ENCODE data around the gene PTPRG.
A peak's percentile ranks its signal among the peaks of the same experiment; 100 is the strongest.

The PTPRG gene

DNA sequence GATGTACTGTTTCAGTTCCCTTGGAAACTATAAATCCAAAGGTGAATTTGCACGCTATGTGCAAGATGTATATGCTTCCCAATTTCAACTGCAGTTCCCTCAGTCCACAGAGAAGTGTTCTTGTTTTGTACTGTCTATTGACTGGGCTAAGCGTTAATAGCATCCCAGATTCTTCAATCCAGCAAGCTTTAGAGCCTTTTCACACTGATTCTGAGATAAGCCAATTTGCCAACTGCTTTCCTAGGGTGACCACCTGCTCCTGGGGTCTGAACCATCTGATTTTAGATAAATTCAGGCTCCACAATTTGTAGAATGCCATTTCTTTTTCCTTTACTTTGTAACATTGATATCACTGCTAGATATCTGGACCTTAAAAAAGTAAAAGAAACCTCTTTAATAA lies 340.1 kb downstream of the PTPRG start:
- FAIRE-seq (no peak), DNase-seq (ENCODE audit: extremely low spot score, insufficient read length, low read depth) (no peak)

GRCh38 chr3:61901986-61902385 lies 340.6 kb downstream of the PTPRG start:
- DNase-seq (ENCODE audit: extremely low spot score, insufficient read length, low read depth): no peak
- no peak for FAIRE-seq

DNA sequence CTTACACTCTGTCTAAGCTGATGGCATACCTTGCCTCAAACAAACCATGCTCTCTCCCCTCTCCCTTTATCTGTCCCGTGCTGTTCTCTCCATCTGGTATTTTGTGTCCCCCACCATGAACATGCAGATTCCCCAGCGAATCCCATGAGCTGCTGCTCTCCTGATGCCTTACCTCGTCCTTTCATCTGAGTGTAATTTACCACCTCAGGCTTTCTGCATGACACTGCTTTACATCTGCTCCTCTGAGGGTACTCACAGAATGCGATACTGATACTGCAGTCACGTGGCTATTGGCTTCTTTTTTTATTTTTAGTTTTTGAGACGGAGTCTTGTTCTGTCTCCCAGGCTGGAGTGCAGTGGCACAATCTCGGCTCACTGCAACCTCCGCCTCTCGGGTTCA lies 341.7 kb downstream of the PTPRG start:
- no peak for FAIRE-seq
- DNase-seq (ENCODE audit: extremely low spot score, insufficient read length, low read depth): no peak

DNA sequence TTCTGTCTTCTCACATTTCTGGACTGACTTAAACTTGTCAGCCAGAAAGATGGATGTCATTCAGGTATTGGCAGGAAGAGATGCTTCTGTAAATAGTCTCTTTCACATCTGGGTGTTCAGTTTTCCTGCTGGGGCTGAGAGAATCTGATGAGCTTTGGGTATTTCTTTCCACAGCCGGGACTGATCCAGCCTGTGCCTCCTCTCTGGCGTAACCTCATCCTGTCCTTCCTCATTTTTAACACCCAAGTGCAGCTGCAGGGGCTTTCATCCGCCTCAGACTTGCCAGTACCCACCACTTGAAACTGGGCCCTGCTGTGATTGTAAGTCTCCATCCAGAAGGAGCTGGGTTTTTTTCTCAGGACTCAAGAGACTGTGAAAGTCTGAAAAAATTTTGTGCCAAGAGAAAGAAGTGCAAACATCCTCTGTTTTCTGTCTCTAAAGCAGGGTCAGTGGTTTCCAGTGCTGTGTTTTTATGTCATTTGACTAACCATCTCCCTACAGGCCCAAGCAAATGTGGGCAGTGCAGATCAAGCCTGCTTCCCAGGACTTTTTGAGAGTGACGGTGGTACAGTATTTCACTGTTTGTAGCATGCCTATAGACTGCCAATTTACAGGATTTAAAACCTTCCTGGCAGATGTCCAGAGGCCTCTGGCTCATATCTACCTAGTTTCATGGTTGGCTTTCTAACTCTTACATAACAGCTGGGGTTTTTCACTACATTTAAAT lies 342.7 kb downstream of the PTPRG start:
- FAIRE-seq: peak; percentile 63
- no peak for DNase-seq (ENCODE audit: extremely low spot score, insufficient read length, low read depth)

DNA sequence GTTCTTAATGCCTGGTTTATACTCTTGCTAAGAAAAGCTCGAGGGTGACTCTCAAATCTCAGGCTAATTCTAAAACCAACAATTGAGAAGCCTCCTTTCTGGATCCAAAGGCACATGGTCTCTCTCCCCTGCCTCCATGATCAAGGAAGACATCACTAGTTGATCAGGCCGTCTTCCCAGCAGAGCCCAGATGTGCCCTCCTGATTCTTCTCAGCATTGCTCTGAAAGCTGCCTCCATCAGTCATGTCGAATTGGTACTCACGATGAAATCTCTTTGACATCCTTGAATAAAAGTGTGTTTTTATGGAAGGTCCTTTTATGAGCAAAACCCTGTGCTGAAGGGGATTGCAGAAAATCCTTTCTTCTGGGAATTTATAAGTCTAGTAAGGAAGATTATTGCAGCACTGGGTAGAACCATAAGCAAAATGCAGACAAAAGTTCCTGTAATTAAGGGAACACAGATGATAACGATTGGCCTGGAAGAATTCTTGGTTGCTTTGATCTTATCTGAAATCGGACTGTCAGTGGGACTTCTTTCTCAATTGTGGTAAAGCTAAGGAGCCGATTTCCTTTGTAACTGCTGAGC lies 345.9 kb downstream of the PTPRG start:
- DNase-seq (ENCODE audit: extremely low spot score, insufficient read length, low read depth): no peak

GRCh38 chr3:61908382-61908781 lies 347.0 kb downstream of the PTPRG start:
- no peak for FAIRE-seq
- DNase-seq (ENCODE audit: extremely low spot score, insufficient read length, low read depth): no peak

More for the DNA sequence above, 345.9 kb downstream of the PTPRG start:
- no peak for FAIRE-seq

DNA sequence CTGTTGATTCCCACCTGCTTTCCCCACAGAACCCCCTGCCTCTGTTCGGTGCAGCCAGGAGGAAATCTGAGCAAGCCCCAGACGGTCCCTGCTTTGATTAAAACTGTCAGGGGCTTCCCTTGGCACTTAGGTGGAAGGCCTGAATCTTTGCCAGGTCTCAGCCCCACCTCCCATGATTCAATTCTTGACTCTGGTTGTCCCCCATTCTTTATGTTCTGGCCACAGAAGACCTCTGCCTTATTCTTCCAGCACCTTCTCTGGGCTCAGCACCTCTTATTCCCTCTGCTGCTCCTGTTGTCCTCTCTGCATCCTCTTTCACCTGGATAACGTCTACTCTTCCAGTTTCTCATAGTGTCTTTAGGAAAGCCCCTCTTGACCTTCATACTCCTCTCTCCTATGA lies 349.4 kb downstream of the PTPRG start:
- FAIRE-seq: no peak
- no peak for DNase-seq (ENCODE audit: extremely low spot score, insufficient read length, low read depth)

DNA sequence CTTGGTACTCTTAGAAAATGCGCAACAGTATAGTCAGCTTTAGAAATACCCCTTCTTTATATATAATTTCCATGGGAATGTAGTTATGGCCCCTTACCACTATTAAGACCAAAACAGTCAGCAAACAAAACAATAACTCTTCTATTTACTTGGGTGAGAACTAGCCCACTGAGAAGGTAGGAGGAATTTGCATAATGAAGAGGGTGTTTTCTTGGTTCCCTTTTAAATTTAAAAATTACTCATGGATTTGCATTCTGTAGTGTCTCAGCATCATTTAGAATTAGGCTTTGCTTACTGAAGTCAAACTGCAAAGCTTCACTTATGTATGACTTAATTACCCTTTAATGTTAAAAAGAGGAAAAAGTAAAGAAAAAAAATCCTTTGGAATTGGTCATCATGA lies 350.8 kb downstream of the PTPRG start:
- FAIRE-seq (no peak), DNase-seq (ENCODE audit: extremely low spot score, insufficient read length, low read depth) (no peak)

DNA sequence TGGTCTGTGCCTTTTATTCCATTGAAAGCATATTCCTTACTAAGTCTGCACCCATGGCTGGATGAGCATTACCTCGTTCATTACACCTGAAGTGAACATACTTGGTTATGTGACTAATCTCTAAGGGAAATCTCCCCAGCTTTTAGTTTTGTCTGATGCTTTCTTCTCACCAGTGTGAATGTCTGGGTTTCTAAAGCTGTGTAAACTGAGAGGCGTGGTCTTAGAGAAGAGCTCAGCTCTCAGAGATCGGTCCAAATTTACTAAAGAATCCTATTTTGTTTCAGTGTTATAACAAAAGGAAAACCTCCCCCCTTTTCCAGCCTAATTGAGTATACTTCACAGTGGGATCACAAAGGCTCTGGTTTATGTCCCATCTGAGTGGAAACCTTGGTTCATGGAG lies 352.3 kb downstream of the PTPRG start:
- FAIRE-seq (no peak), DNase-seq (ENCODE audit: extremely low spot score, insufficient read length, low read depth) (no peak)

DNA sequence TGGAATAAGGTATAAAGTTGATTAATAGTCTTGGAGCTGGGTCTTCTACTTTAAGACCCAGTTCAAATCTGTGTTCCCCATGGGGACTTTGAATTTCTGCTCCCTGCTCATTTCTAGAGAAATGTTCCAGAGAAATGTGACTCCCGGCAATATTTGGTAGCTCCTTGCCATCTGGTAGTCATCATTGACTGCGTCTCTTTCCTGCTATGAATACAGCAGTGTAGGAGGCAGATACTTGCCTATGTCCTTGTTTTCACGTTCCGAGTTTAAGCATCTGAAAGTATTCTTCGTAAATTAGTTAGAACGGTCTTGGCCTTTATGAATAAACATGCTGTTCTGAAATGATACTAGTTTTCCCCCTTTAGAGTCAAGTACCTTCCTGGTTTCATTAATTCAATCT lies 352.9 kb downstream of the PTPRG start:
- FAIRE-seq (no peak), DNase-seq (ENCODE audit: extremely low spot score, insufficient read length, low read depth) (no peak)

GRCh38 chr3:61915296-61915695 lies 353.9 kb downstream of the PTPRG start:
- no peak for DNase-seq (ENCODE audit: extremely low spot score, insufficient read length, low read depth)
- no peak for FAIRE-seq

DNA sequence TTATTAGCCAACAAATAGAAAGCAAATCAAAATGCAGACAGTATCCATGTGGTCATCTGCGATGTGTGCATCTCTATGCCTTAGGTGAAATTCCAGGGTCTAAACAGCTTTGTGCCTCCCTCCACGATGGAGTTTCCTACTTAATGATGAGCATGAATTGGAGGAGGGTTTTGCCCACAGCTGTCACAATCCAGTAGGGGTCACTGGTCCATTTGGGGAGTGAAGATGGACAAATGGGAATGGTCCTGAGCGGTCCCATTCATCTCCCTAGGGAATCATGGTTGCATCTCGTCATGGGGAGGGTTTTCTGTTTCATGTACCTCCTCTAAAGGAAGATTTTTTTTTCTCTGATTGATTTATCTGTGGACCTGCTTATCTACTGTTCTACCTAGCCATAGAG lies 358.0 kb downstream of the PTPRG start:
- no peak for DNase-seq (ENCODE audit: extremely low spot score, insufficient read length, low read depth)
- no peak for FAIRE-seq

GRCh38 chr3:61922118-61922517 lies 360.7 kb downstream of the PTPRG start:
- DNase-seq (ENCODE audit: extremely low spot score, insufficient read length, low read depth) (no peak), FAIRE-seq (no peak)

DNA sequence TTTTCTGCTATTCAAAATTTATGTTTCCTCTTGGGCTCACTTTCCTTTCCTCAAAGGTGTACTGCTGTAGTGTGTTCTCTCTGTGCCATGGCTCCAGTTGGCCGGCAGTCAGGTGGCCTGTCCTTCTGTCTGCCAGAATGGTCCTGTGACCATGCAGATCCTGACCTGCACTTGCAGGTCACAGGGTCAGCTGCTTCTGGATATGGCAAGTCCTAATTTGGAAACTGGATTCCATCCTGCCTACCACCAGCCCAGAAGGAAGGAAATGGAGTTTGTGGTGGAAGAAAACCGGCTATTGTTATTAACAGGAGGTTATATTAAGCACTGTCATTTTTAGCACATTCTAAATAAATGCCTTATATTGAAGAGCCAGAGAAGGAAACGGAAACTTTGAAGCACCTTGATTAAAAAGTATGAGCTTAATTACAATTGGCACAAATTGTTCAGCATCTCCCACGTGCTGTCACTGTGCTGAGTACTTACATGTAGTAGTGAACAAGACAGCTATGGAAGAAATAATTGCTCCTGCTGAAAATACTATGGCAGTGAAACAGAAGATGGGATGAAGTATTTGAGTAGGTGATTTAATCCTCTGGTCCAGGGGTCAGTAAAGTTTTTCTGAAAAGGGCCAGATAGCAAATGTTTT lies 362.8 kb downstream of the PTPRG start:
- FAIRE-seq (no peak), DNase-seq (ENCODE audit: extremely low spot score, insufficient read length, low read depth) (no peak)

- FAIRE-seq (no peak), DNase-seq (ENCODE audit: extremely low spot score, insufficient read length, low read depth) (no peak)
These were observed 363.6 kb downstream of the PTPRG start for GRCh38 chr3:61924991-61925390.

- FAIRE-seq: no peak
- DNase-seq (ENCODE audit: extremely low spot score, insufficient read length, low read depth): no peak
These were observed 364.4 kb downstream of the PTPRG start for GRCh38 chr3:61925721-61926120.

DNA sequence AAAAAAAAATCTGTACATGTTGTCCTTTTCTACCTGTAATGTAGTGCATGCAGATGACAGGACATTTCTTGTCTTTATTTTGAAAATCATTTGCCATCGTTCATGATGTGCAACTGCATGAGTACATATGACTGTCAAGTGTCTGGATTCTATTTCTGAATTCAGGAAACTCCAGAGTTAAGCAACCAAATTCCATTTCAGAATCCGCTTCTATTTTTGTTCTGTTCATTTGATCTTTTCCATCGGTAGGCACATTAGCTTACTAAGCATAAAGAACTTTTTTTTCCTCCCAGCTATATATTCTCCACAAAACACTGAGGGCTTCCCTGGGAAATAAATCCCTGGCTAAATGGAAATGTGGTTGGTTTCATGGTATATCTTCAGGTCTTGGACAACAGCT lies 365.6 kb downstream of the PTPRG start:
- DNase-seq (ENCODE audit: extremely low spot score, insufficient read length, low read depth) (no peak), FAIRE-seq (no peak)

- no peak for DNase-seq (ENCODE audit: extremely low spot score, insufficient read length, low read depth)
- FAIRE-seq: no peak
These were observed 366.0 kb downstream of the PTPRG start for GRCh38 chr3:61927332-61927731.

GRCh38 chr3:61928039-61928438 lies 366.7 kb downstream of the PTPRG start:
- DNase-seq (ENCODE audit: extremely low spot score, insufficient read length, low read depth) (no peak), FAIRE-seq (no peak)

- DNase-seq (ENCODE audit: extremely low spot score, insufficient read length, low read depth) (no peak), FAIRE-seq (no peak)
These were observed 367.5 kb downstream of the PTPRG start for GRCh38 chr3:61928776-61929314.

- no peak for DNase-seq (ENCODE audit: extremely low spot score, insufficient read length, low read depth)
- no peak for FAIRE-seq
These were observed 368.2 kb downstream of the PTPRG start for GRCh38 chr3:61929617-61930016.
